Fibroblast of mammary gland (primary cell): ENCODE results near the gene TCF25.
"Not testable (repeated sequence)": the region's sequence is repeated elsewhere in the genome, so short reads cannot be mapped to it uniquely, and the experiment has no call there.

Experiments
- DNase-seq: peaks from one replicate; pipeline ENCODE4 v3.0.0-alpha.2; 2010; ENCODE audit warnings: low read depth
- H3K4me3 ChIP-seq: 2 replicates; pipeline ENCODE4 v1.5.1; 2011; ENCODE audit warnings: low read depth, mild to moderate bottlenecking, low read length, moderate library complexity; ENCODE audit not compliant: control insufficient read depth
- TF ChIP-seq, protein P1 (sequence below): conservative IDR thresholded peaks from 2 replicates; pipeline ENCODE4 v1.5.1; 2011; ENCODE audit warnings: low read depth, low read length, inconsistent platforms; ENCODE audit not compliant: control insufficient read depth, insufficient read depth

The TCF25 gene

DNA sequence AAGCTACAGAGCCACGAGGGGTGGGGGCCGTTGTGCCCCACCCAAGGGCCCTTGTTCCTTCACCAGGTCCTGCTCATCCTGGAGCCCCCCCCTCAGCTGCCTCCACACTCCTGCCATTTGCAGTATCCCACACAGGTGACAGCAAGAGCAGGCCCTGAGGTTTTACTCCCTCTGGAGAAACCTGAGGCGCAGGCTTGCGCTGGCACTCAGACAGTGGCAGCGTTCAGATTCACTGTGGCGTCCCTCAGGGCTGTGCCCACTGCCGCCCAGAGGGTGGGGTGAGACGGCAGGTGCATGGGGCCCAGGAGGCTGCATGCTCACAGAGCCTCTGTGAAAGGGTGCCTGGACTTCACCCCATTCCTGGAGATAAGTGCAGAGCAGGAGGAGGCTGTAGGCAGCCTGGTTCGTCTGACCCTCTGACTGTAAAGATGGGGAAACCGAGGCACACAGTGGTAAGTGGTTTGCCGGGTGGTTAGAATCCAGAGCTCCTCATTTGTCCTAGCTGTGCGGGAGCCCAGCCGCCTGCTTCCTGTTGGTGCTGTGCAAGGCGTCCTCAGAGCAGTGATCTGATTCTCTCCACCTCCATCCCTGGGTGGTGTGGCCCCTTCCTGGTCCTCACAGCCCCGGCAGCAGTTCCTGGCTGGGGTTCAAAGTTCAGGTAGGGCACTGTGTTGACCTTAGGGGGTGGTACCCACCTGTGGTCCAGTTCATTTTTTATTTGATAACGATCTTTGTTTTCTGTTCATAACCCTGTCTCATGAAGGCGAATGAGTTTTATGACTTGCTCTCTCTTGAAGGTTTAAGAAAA is 43.6 kb upstream of the TCF25 start:
- H3K4me3 ChIP-seq: no peak overlapping the region
- TF ChIP-seq, protein P1, sequence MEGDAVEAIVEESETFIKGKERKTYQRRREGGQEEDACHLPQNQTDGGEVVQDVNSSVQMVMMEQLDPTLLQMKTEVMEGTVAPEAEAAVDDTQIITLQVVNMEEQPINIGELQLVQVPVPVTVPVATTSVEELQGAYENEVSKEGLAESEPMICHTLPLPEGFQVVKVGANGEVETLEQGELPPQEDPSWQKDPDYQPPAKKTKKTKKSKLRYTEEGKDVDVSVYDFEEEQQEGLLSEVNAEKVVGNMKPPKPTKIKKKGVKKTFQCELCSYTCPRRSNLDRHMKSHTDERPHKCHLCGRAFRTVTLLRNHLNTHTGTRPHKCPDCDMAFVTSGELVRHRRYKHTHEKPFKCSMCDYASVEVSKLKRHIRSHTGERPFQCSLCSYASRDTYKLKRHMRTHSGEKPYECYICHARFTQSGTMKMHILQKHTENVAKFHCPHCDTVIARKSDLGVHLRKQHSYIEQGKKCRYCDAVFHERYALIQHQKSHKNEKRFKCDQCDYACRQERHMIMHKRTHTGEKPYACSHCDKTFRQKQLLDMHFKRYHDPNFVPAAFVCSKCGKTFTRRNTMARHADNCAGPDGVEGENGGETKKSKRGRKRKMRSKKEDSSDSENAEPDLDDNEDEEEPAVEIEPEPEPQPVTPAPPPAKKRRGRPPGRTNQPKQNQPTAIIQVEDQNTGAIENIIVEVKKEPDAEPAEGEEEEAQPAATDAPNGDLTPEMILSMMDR: no peak
- no peak for DNase-seq

DNA sequence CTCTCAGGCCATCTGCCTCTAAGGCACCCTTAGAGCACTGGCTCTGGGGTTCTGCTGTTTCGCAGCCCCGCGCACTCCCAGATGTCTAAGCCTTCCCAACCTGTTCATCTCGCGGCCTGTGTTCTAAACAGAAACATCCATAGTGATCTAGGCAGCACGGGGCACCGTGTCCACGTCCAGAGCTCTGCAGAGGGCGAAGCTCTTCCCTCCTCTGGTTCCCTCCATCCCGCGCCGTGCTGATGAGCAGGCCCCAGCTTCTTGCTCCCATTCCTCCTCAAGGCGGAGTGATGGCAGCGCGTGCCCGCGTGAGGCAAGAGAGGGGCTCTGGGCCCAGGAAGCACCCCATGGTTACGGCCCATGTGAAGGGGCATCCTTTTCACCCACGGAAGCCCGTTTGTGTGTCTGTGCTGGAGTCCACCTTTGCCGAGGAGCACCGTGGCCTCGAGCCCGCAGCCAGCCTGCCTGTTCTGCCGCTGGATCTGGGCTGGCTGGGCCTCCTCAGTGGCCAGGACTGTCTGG is 41.5 kb upstream of the TCF25 start:
- no peak for DNase-seq
- H3K4me3 ChIP-seq: no peak overlapping the region
- TF ChIP-seq, protein P1: no peak

DNA sequence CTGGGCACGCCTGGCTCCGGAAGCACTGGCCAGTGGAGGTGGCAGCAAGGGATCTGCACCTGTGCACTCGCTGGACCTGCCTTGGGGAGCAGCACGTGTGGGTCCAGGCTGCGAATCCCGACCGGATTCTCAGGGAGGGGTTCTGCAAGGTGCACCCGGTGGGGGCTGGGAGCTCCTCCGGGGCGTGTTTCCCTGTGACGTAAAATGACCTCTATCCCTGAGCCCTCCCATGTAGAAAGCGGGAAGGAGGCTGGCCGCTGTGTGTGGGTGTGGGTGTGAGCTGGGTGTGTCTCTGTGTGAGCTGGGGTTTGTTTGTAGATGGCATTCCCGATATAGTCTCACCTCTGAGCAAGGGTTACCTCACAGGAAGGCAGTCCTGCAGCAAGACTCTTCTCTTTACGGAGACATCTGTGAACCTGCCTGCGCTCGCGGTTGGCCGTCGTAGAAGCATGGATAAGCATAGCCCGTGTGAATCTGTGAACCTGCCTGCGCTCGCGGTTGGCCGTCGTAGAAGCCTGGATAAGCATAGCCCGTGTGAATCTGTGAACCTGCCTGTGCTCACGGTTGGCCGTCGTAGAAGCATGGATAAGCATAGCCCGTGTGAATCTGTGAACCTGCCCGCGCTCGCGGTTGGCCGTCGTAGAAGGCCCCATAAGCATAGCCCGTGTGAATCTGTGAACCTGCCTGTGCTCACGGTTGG is 39.6 kb upstream of the TCF25 start:
- DNase-seq, H3K4me3 ChIP-seq: not testable (repeated sequence)

- not testable (repeated sequence) for DNase-seq
Observed at GRCh38 chr16:89834813-89835363, 38.5 kb upstream of the TCF25 start.

DNA sequence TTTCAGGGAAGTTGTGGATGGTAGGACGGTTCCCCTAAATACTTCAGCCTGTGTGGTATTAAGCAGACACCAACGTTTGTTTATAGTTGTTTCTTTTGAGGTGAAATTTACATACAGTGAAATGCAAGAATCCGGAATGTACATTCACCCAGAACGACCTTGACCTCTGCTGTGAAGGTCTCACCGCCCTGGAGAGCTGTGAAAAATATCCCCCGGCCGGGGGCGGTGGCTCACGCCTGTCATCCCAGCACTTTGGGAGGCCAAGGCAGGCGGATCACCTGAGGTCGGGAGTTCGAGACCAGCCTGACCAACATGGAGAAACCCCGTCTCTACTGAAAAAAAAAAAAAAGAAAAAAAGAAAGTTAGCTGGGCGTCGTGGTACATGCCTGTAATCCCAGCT is 36.9 kb upstream of the TCF25 start:
- H3K4me3 ChIP-seq, DNase-seq: not testable (repeated sequence)

More at GRCh38 chr16:89834813-89835363, 38.5 kb upstream of the TCF25 start:
- H3K4me3 ChIP-seq: not testable (repeated sequence)

- DNase-seq: no peak
- TF ChIP-seq, protein P1: no peak
- no peak overlapping the region for H3K4me3 ChIP-seq
Observed at GRCh38 chr16:89837014-89837546, 36.3 kb upstream of the TCF25 start.

- H3K4me3 ChIP-seq: no peak overlapping the region
- no peak for DNase-seq
- TF ChIP-seq, protein P1: no peak
Observed at GRCh38 chr16:89841275-89841674, 32.1 kb upstream of the TCF25 start.
